ENCODE results near the gene STOML1.

DNA sequence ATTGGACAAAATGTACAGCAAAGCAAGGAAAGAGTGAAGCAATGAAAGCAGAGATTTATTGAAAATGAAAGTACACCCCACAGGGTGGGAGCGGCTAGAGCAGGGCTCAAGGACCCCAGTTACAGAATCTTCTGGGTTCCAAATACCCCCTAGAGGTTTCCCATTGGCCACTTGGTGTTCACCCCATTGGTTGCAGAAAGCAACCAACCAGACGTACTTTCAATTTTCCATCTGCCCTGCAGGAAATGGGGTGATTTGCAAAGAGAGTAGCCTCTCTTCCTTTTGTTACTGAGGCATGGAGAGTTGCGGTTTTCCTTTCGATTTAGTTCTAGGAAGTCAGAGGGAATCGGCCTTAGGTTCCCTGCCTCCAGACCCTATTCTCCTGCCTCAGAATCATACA lies 4.8 kb upstream of the STOML1 start:
- TF ChIP-seq POLR2A (IDR thresholded peaks at IDR 0.05) (no peak), EP300 (IDR thresholded peaks at IDR 0.05; ENCODE audit: low read depth) (no peak)
- TF ChIP-seq, protein P1, sequence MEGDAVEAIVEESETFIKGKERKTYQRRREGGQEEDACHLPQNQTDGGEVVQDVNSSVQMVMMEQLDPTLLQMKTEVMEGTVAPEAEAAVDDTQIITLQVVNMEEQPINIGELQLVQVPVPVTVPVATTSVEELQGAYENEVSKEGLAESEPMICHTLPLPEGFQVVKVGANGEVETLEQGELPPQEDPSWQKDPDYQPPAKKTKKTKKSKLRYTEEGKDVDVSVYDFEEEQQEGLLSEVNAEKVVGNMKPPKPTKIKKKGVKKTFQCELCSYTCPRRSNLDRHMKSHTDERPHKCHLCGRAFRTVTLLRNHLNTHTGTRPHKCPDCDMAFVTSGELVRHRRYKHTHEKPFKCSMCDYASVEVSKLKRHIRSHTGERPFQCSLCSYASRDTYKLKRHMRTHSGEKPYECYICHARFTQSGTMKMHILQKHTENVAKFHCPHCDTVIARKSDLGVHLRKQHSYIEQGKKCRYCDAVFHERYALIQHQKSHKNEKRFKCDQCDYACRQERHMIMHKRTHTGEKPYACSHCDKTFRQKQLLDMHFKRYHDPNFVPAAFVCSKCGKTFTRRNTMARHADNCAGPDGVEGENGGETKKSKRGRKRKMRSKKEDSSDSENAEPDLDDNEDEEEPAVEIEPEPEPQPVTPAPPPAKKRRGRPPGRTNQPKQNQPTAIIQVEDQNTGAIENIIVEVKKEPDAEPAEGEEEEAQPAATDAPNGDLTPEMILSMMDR (IDR thresholded peaks at IDR 0.05): no peak
